Fibroblast of skin of left biceps (primary cell): ENCODE measurements around the gene GDI2.

Source experiments
- DNase-seq, 2 experiments: peaks; one replicate each; pipeline ENCODE4 v3.0.0-alpha.2; 2013; ENCODE audit warnings: low read depth in 2 of 2

GDI2 gene

DNA sequence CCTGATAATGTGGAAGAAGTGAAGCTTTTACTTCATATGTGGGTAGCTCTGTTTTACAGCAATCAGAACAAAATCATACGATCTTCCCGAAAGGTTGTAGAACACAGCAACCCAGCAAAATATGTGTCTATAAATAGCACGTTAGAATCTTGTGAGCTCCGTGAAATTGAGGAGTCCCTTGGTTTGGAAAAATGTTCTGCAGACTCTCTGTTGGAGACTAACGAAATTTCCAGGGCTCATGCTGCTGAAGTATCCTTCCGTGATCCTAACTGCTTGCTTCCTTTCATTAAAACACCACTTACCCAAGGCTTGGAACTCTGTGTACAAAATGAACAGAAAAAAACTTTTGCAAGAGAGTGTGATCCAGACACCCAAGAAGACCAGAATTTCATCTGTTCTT is 71.1 kb downstream of the GDI2 start:
- DNase-seq, result no peak

DNA sequence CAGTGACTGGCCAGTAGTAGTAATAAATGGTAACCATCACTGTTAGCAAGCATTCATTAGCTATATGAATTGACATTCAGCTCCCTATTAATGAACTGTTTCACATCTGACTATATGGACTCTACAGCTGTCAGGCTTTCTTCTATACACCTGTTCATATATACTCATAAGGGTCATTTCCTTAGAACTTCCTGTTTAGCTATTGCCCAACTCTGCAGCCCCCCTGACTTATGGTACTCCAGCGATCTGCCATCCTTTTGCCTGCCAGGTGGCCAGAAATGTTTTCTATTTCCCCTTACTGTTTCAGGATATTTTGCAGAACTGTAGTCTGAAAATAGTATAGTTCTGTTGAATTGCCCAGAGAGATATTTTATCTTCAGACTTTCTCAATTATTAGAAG is 72.0 kb downstream of the GDI2 start:
- DNase-seq, result no peak

DNA sequence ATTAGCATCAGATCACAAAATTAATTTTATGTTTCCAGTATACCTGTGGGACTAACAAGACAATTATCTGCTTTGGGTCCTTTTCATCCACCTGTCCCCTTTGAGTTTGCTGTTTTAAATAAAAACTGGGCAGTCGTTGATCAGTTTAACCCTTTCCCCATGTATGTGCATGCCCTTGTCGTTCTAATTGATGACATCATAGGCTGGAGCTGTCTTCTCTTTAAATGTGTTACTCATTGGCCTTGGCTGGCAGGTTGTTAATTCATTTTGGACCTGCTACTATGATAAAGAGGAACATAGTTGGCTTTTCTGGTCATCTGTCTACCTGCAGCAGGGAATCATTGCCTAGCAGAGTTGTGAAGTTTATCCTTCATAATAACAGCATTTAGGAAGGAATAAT is 74.8 kb downstream of the GDI2 start:
- no peak for DNase-seq

DNA sequence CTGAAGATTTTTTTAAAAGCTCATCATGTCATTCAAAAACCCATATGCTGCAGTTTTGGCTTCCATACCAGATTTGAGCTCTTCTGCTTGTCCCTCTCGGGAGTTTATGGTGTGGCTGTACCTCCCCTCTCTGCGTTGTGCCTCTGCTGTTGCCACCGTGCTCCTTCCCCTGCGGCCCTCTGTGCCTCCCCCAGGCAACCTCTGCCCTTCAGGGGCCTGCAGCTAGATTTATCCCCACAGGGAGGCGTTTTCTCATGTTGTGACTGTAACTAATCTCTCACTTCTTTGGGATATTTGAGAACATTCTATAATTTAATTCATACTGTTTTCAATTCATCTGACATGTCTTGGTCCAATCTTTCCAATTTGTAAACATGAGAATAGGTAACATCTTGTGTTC is 75.9 kb downstream of the GDI2 start:
- no peak for DNase-seq

- no peak for DNase-seq
These were observed 76.6 kb downstream of the GDI2 start for GRCh38 chr10:5736591-5736990.

GRCh38 chr10:5735119-5735518 is 78.1 kb downstream of the GDI2 start:
- no peak for DNase-seq

GRCh38 chr10:5732141-5732540 is 81.1 kb downstream of the GDI2 start:
- no peak for DNase-seq

GRCh38 chr10:5731559-5731958 is 81.7 kb downstream of the GDI2 start:
- no peak for DNase-seq

GRCh38 chr10:5730766-5731165 is 82.5 kb downstream of the GDI2 start:
- no peak for DNase-seq

GRCh38 chr10:5723692-5724091 is 89.5 kb downstream of the GDI2 start:
- no peak for DNase-seq

DNA sequence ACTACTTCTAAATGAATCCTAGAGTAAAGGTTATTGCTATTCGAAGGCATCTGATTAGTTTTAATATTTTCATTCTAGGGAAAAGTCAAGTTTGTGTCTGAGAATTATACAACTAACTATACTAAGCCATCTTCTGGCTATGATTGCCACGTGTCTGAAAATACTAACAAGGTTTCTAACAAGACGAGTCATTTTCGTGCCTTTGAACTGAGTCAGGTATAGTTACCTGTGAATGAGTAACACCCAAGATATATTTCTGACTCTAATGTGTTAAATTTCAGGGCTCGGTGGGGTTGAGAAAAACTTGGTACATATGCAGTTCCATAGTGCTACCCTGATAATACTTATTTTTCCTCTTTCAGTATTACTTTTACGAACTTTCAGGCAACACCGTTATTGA is 93.1 kb downstream of the GDI2 start:
- no peak for DNase-seq

DNA sequence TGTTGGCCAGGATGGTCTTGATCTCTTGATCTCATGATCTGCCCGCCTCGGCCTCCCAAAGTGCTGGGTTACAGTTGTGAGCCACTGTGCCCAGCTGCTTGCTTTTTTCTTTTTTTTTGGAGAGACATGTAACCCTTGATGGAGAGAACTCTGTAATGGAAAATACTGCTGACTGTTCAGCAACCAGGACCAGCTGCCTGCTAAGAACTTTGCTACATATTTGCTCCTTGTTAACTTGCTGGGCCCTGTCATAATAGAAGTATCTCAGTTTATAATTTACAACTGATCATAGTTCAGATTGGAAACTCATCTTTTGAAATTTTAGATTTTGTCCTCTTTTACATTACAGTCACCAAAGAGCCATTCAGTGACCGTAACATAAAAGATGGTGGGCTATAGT is 93.7 kb downstream of the GDI2 start:
- no peak for DNase-seq
